Testis (tissue), 2 donors: ENCODE results near the gene ENTREP3.
"Not testable (repeated sequence)": the region's sequence is repeated elsewhere in the genome, so short reads cannot be mapped to it uniquely, and the experiment has no call there.

Source experiments
- POLR2A ChIP-seq: fragments of 450-650 bp; IDR thresholded peaks from one replicate; pipeline ENCODE4 v1.6.1; 2017; ENCODE audit warnings: antibody characterized with exemption, mild to moderate bottlenecking, moderate library complexity
- TF ChIP-seq, protein P1 (sequence below), 3 experiments: fragments of 450-650 bp in 2 of 3; fragments of 200-600 bp in 1 of 3; sonication (generic) in 1 of 3; IDR thresholded peaks; one replicate each; pipeline ENCODE4 v1.5.1; 2016 to 2019; ENCODE audit warnings: antibody characterized with exemption in 3 of 3, mild to moderate bottlenecking in 2 of 3, moderate library complexity in 1 of 3

- TF ChIP-seq, protein P1, sequence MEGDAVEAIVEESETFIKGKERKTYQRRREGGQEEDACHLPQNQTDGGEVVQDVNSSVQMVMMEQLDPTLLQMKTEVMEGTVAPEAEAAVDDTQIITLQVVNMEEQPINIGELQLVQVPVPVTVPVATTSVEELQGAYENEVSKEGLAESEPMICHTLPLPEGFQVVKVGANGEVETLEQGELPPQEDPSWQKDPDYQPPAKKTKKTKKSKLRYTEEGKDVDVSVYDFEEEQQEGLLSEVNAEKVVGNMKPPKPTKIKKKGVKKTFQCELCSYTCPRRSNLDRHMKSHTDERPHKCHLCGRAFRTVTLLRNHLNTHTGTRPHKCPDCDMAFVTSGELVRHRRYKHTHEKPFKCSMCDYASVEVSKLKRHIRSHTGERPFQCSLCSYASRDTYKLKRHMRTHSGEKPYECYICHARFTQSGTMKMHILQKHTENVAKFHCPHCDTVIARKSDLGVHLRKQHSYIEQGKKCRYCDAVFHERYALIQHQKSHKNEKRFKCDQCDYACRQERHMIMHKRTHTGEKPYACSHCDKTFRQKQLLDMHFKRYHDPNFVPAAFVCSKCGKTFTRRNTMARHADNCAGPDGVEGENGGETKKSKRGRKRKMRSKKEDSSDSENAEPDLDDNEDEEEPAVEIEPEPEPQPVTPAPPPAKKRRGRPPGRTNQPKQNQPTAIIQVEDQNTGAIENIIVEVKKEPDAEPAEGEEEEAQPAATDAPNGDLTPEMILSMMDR (IDR thresholded peaks at IDR 0.05), result not testable (repeated sequence)
- not testable (repeated sequence) for TF ChIP-seq POLR2A
These were observed 8.5 kb downstream of the ENTREP3 start for GRCh38 chr1:155246796-155247195.
